HepG2 (cell line): ENCODE results near the gene TTC32. TPM values are rescaled to one million over a fixed set of nuclear protein-coding genes. Genes with fewer than 3 reads are reported as not detected.

Source experiments
- ATAC-seq: fragments of 200-7000 bp; cut with Tn5 transposase; 3 replicates; pipeline ENCODE4 v1.9.1; 2020; ENCODE audit warnings: mild to moderate bottlenecking, moderate library complexity
- BruUV-seq: library from RNA; stranded (reverse); fragments of 400-500 nt; replicated peaks from 2 replicates; lab custom pipeline; 2021; lab: Mats Ljungman, UMichigan
- CTCF ChIA-PET: fragments of 300-600 bp; formaldehyde crosslinking; extraction: SDS; loops from one replicate; lab custom pipeline; 2021; ENCODE audit warnings: low total read pairs, inconsistent platforms, low intra/inter-chr PET ratio; lab: Yijun Ruan, JAX
- POLR2A ChIA-PET: fragments of 350-600 bp; sonication (Branson Sonifier 250); formaldehyde crosslinking; loops from one replicate; lab custom pipeline; 2020; ENCODE audit warnings: antibody characterized with exemption, inconsistent platforms; lab: Yijun Ruan, JAX
- DNase-seq: peaks from one replicate; pipeline ENCODE4 v3.0.0-alpha.2; 2015; ENCODE audit warnings: low spot score
- FAIRE-seq: peaks from 3 replicates; lab custom pipeline; 2011; peaks lifted over from hg19 to GRCh38; lab: Jason Lieb, UNC
- H2AFZ ChIP-seq: one replicate; pipeline ENCODE4 v1.6.1; 2011; ENCODE audit warnings: low read length, inconsistent platforms
- H3K27ac ChIP-seq: fragments of 300-600 bp; 3 replicates; pipeline ENCODE4 v1.8.0; 2011; ENCODE audit warnings: mixed run types, mild to moderate bottlenecking, mixed read lengths, low read length, inconsistent platforms; ENCODE audit not compliant: insufficient read depth; ENCODE audit errors: extremely low read length
- H3K27me3 ChIP-seq, 2 experiments: fragments of 200-600 bp in 1 of 2; 2 replicates in 1 of 2; 3 replicates in 1 of 2; pipeline versions ENCODE4 v1.6.0 to v1.8.0; 2011; ENCODE audit warnings: low read length in 2 of 2, mild to moderate bottlenecking in 2 of 2, moderate library complexity in 2 of 2, inconsistent platforms in 1 of 2; ENCODE audit not compliant: insufficient read depth in 2 of 2, control insufficient read depth in 1 of 2
- H3K36me3 ChIP-seq, 2 experiments: fragments of 200-600 bp in 1 of 2; replicated peaks in 1 of 2; 2 replicates in 1 of 2; 3 replicates in 1 of 2; pipeline versions ENCODE4 v1.5.1 to v1.8.0; 2011; ENCODE audit warnings: low read length in 2 of 2, inconsistent platforms in 1 of 2; ENCODE audit not compliant: insufficient read depth in 2 of 2, control insufficient read depth in 1 of 2
- H3K4me1 ChIP-seq: 2 replicates; pipeline ENCODE4 v1.5.1; 2012; ENCODE audit warnings: low read length, inconsistent platforms; ENCODE audit not compliant: insufficient read depth
- H3K4me2 ChIP-seq: 2 replicates; pipeline ENCODE4 v1.6.0; 2011; ENCODE audit warnings: low read depth, low read length, inconsistent platforms
- H3K4me3 ChIP-seq, 3 experiments: fragments of 200-600 bp in 1 of 3; sonication (generic), shearing (Covaris generic) in 1 of 3; replicated peaks in 1 of 3; 2 replicates each; pipeline ENCODE4 v1.5.1; 2011 to 2016; ENCODE audit warnings: low read length in 3 of 3, inconsistent platforms in 2 of 3, low read depth in 2 of 3, mild to moderate bottlenecking in 2 of 3, control low read depth in 1 of 3, mixed read lengths in 1 of 3; ENCODE audit not compliant: insufficient read depth in 1 of 3
- H3K79me2 ChIP-seq: one replicate; pipeline ENCODE4 v1.6.1; 2011; ENCODE audit warnings: low read length, inconsistent platforms; ENCODE audit not compliant: insufficient read depth
- H3K9ac ChIP-seq: 2 replicates; pipeline ENCODE4 v1.6.0; 2011; ENCODE audit warnings: mild to moderate bottlenecking, low read depth, low read length, inconsistent platforms; ENCODE audit not compliant: insufficient read depth
- H3K9me3 ChIP-seq: 2 replicates; pipeline ENCODE4 v1.5.1; 2012; ENCODE audit warnings: mild to moderate bottlenecking, low read length
- H4K20me1 ChIP-seq: 2 replicates; pipeline ENCODE4 v1.6.0; 2011; ENCODE audit warnings: inconsistent platforms, mild to moderate bottlenecking, low read length, moderate library complexity; ENCODE audit not compliant: insufficient read depth
- CBFB ChIP-seq: sonication (generic); formaldehyde crosslinking; IDR thresholded peaks from 2 replicates; pipeline ENCODE4 v1.4.0; 2020; ENCODE audit warnings: missing genetic modification reagents
- NFKBIZ ChIP-seq: IDR thresholded peaks from 2 replicates; pipeline ENCODE4 v1.6.1; 2018; ENCODE audit warnings: missing genetic modification reagents, missing compliant biosample characterization
- NKX3-1 ChIP-seq: sonication (generic); formaldehyde crosslinking; IDR thresholded peaks from 2 replicates; pipeline ENCODE4 v1.5.0; 2020; ENCODE audit warnings: missing genetic modification reagents
- ZNF20 ChIP-seq: sonication (generic); formaldehyde crosslinking; IDR thresholded peaks from 2 replicates; pipeline ENCODE4 v1.4.0; 2020; ENCODE audit warnings: mild to moderate bottlenecking, moderate library complexity, missing genetic modification reagents
- ZNF276 ChIP-seq: sonication (generic); formaldehyde crosslinking; IDR thresholded peaks from 2 replicates; pipeline ENCODE4 v1.4.0; 2020; ENCODE audit warnings: mild to moderate bottlenecking, low read depth, missing genetic modification reagents
- ZNF34 ChIP-seq: sonication (generic); formaldehyde crosslinking; IDR thresholded peaks from 2 replicates; pipeline ENCODE4 v1.4.0; 2020; ENCODE audit warnings: mild to moderate bottlenecking, missing genetic modification reagents, borderline replicate concordance
- ZNF496 ChIP-seq: sonication (generic); formaldehyde crosslinking; IDR thresholded peaks from 2 replicates; pipeline ENCODE4 v1.8.1; 2023; ENCODE audit warnings: mild to moderate bottlenecking, moderate library complexity, missing genetic modification reagents; ENCODE audit not compliant: insufficient replicate concordance
- ZNF550 ChIP-seq: sonication (generic); formaldehyde crosslinking; IDR thresholded peaks from 2 replicates; pipeline ENCODE4 v1.4.0; 2020; ENCODE audit warnings: mild to moderate bottlenecking, missing genetic modification reagents, borderline replicate concordance
- ZNF713 ChIP-seq: sonication (generic); formaldehyde crosslinking; IDR thresholded peaks from 2 replicates; pipeline ENCODE4 v1.4.0; 2020; ENCODE audit warnings: mild to moderate bottlenecking, missing genetic modification reagents
- ZNF737 ChIP-seq: sonication (generic); formaldehyde crosslinking; IDR thresholded peaks from 2 replicates; pipeline ENCODE4 v1.5.0; 2020; ENCODE audit warnings: missing genetic modification reagents, mild to moderate bottlenecking, borderline replicate concordance
- ZNF749 ChIP-seq: sonication (generic); formaldehyde crosslinking; IDR thresholded peaks from 2 replicates; pipeline ENCODE4 v1.8.0; 2022; ENCODE audit warnings: mild to moderate bottlenecking, missing genetic modification reagents, moderate library complexity, borderline replicate concordance
- ZNF878 ChIP-seq: sonication (generic); formaldehyde crosslinking; IDR thresholded peaks from 2 replicates; pipeline ENCODE4 v1.8.1; 2023; ENCODE audit warnings: mild to moderate bottlenecking, missing genetic modification reagents, moderate library complexity
- ZZZ3 ChIP-seq: sonication (generic); formaldehyde crosslinking; IDR thresholded peaks from 2 replicates; pipeline ENCODE4 v1.4.0; 2020; ENCODE audit warnings: missing genetic modification reagents, mild to moderate bottlenecking, borderline replicate concordance
- WGBS: methylation state at CpG from one replicate; pipeline ENCODE4 v1.1.6; 2017; ENCODE audit warnings: low lambda C conversion rate; 5-methylcytosine and 5-hydroxymethylcytosine counted together
- in situ Hi-C: cut with HindIII; loops from 2 replicates; pipeline ENCODE4 v1.10.0; 2017; ENCODE audit warnings: low pct_unique_long_range_greater_than_20kb; ENCODE audit not compliant: extremely low pct_ligation_motif_present
- intact Hi-C: fragments of 100-400 bp; cut with micrococcal nuclease; formaldehyde crosslinking; loops from one replicate; pipeline ENCODE4 v1.10.0; 2022; ENCODE audit not compliant: unreplicated experiment
- polyA plus RNA-seq, 8 experiments: library from polyadenylated mRNA; depleted of rRNA in 3 of 8; stranded (reverse) in 7 of 8; unstranded in 1 of 8; fragments of >200 nt; fragmentation: Illumina TruSeq in 4 of 8; extraction: Trizol in 4 of 8; gene quantifications; 2 replicates each; pipeline versions ENCODE4 v1.2.1 to v1.2.3, GENCODE V29; 2011 to 2016; ENCODE audit warnings: low read depth in 4 of 8, missing spikeins in 1 of 8, mixed read lengths in 1 of 8; ENCODE audit not compliant: insufficient read depth in 1 of 8
- total RNA-seq, 5 experiments: library from RNA; depleted of rRNA; stranded (reverse); fragments of >200 nt; fragmentation: Illumina TruSeq; extraction: Trizol; gene quantifications; 2 replicates each; pipeline ENCODE4 v1.2.3, GENCODE V29; 2016; ENCODE audit warnings: low read depth in 1 of 5

TTC32 gene
- total and polyA plus RNA-seq, 2 of the 13 experiments (the other 11 are each of a cell fraction or from before 2014, with no cell fraction given) = 21.6 to 38.3 TPM

DNA sequence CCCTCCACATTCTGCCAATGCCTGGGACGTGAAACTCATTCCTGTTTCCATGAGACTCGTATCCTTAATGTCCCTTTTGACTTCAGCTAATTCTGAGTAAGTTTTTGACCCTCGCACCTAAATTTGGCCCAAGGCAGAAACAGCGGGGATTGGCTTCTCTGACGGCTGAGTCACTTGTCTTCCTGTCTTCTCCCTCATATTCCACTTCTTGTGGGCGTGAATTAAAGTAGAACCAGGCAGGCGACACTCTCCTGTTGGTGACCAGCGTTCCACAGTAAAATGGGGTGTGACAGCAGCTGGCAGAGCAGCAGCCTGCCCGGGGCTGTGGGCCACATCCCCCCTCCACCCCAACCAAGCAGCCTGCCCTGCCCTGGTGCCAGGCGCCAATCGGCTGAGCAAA lies 15.5 kb downstream of the TTC32 start:
- Histone ChIP-seq H3K4me1 (peaks cover 14% of the 10 kb centered on the region), H4K20me1 (no peaks in the 10 kb centered on the region), H3K9ac (no peak overlapping the region), H3K4me3 (no peak overlapping the region), H3K27ac (no peak overlapping the region), H3K9me3 (no peaks in the 10 kb centered on the region), H3K36me3 (no peaks in the 10 kb centered on the region), H3K27me3 (no peaks in the 10 kb centered on the region), H3K4me2 (no peak overlapping the region), H3K79me2 (no peaks in the 10 kb centered on the region), H2AFZ (no peak overlapping the region)
- intact Hi-C loops (no loop called here), in situ Hi-C loops (no loop called here)
- no peak for ATAC-seq
- ChIA-PET POLR2A (no interaction called here), CTCF (no interaction called here)
- no peak for DNase-seq
- BruUV-seq = no TSS peak
- no peak for FAIRE-seq
- TF ChIP-seq NFKBIZ (CRISPR knock-in tag) (no peak), ZNF496 (CRISPR knock-in tag) (no peak), ZNF749 (CRISPR knock-in tag) (no peak), ZNF737 (no peak), ZNF878 (CRISPR knock-in tag) (no peak), ZNF276 (CRISPR knock-in tag) (no peak), ZZZ3 (CRISPR knock-in tag) (no peak)
- 77% methylated on average over 11 of the region's 11 CpGs for WGBS

GRCh38 chr2:19885791-19886190 lies 16.0 kb downstream of the TTC32 start:
- in situ Hi-C loops = no loop called here
- CTCF ChIA-PET = no interaction called here
- TF ChIP-seq ZNF550 (CRISPR knock-in tag) (no peak), NKX3-1 (no peak), CBFB (CRISPR knock-in tag) (no peak), ZNF34 (CRISPR knock-in tag) (no peak), ZNF713 (no peak), ZNF20 (no peak)

More at GRCh38 chr2:19885791-19886190, 16.0 kb downstream of the TTC32 start:
- no peak overlapping the region for H3K4me3 ChIP-seq
- H3K27ac ChIP-seq = no peak overlapping the region
- BruUV-seq = no TSS peak
- POLR2A ChIA-PET = no interaction called here
- no peak overlapping the region for H3K4me2 ChIP-seq
- ATAC-seq = no peak
- WGBS = 51% methylated on average over 7 of the region's 7 CpGs
- intact Hi-C loops = no loop called here
- no peaks in the 10 kb centered on the region for H3K36me3 ChIP-seq
- H3K79me2 ChIP-seq = no peaks in the 10 kb centered on the region
- no peak for DNase-seq
- FAIRE-seq = no peak
- no peak overlapping the region for H2AFZ ChIP-seq
- H3K27me3 ChIP-seq = no peaks in the 10 kb centered on the region
- H3K4me1 ChIP-seq = peaks cover 12% of the 10 kb centered on the region
- H3K9me3 ChIP-seq = no peaks in the 10 kb centered on the region
- H3K9ac ChIP-seq = no peak overlapping the region
- no peaks in the 10 kb centered on the region for H4K20me1 ChIP-seq
